Gastroesophageal sphincter (tissue), 4 donors: ENCODE measurements around the gene ZNF236. TPM values are rescaled to one million over a fixed set of nuclear protein-coding genes. Genes with fewer than 3 reads are reported as not detected.

ENCODE experiments used
- ATAC-seq: fragments of 150-250 bp; one replicate; pipeline ENCODE4 v1.9.1; 2016; ENCODE audit warnings: mild to moderate bottlenecking, moderate library complexity
- H3K27ac ChIP-seq, 4 donors: fragments of 200-600 bp; sonication (generic) in 3 of 4; 1 replicate in 3 of 4; 2 replicates in 1 of 4; pipeline ENCODE4 v1.5.1; 2016 to 2019
- H3K27me3 ChIP-seq: fragments of 200-600 bp; sonication (generic); one replicate; pipeline ENCODE4 v1.5.1; 2019
- H3K36me3 ChIP-seq, 2 donors: fragments of 200-600 bp; sonication (generic); one replicate each; pipeline ENCODE4 v1.5.1; 2019; ENCODE audit warnings: control low read depth in 1 of 2
- H3K4me1 ChIP-seq, 3 donors: fragments of 200-600 bp; sonication (generic); 1 replicate in 2 of 3; 2 replicates in 1 of 3; pipeline ENCODE4 v1.5.1; 2016 to 2019; ENCODE audit warnings: control low read depth in 2 of 3
- H3K4me3 ChIP-seq, 2 donors: fragments of 200-600 bp; sonication (generic); one replicate each; pipeline ENCODE4 v1.5.1; 2019; ENCODE audit warnings: mild to moderate bottlenecking in 1 of 2, moderate library complexity in 1 of 2
- H3K9me3 ChIP-seq, 3 donors: fragments of 200-600 bp; sonication (generic); one replicate each; pipeline ENCODE4 v1.5.1; 2017 to 2019; ENCODE audit warnings: control low read depth in 2 of 3
- CTCF ChIP-seq, 4 experiments: fragments of 200-600 bp in 2 of 4; fragments of 450-650 bp in 2 of 4; sonication (generic) in 1 of 4; IDR thresholded peaks; one replicate each; pipeline ENCODE4 v1.5.1; 2017 to 2019; ENCODE audit warnings: antibody characterized with exemption in 4 of 4, mild to moderate bottlenecking in 2 of 4, moderate library complexity in 2 of 4
- EP300 ChIP-seq: sonication (generic); formaldehyde crosslinking; IDR thresholded peaks from one replicate; pipeline ENCODE4 v1.6.1; 2017; ENCODE audit warnings: antibody characterized with exemption, mild to moderate bottlenecking
- POLR2A ChIP-seq, 2 donors: fragments of 450-650 bp; IDR thresholded peaks; one replicate each; pipeline ENCODE4 v1.6.1; 2017; ENCODE audit warnings: antibody characterized with exemption in 2 of 2, mild to moderate bottlenecking in 2 of 2, moderate library complexity in 1 of 2
- POLR2AphosphoS5 ChIP-seq: sonication (generic); formaldehyde crosslinking; IDR thresholded peaks from one replicate; pipeline ENCODE4 v1.6.1; 2017; ENCODE audit warnings: antibody characterized with exemption
- WGBS, 2 donors: methylation state at CpG; one replicate each; pipeline ENCODE4 v1.1.5; 2018; ENCODE audit warnings: low coverage in 1 of 2; 5-methylcytosine and 5-hydroxymethylcytosine counted together
- total RNA-seq, 4 donors: library from RNA; depleted of rRNA; stranded (reverse); fragments of >200 nt; gene quantifications; one replicate each; pipeline ENCODE4 v1.1.0, GENCODE V29; 2016

Gene ZNF236
- total RNA-seq, 4 donors from 2014 or later = 8.5 to 26.8 (median 16.8) TPM

DNA sequence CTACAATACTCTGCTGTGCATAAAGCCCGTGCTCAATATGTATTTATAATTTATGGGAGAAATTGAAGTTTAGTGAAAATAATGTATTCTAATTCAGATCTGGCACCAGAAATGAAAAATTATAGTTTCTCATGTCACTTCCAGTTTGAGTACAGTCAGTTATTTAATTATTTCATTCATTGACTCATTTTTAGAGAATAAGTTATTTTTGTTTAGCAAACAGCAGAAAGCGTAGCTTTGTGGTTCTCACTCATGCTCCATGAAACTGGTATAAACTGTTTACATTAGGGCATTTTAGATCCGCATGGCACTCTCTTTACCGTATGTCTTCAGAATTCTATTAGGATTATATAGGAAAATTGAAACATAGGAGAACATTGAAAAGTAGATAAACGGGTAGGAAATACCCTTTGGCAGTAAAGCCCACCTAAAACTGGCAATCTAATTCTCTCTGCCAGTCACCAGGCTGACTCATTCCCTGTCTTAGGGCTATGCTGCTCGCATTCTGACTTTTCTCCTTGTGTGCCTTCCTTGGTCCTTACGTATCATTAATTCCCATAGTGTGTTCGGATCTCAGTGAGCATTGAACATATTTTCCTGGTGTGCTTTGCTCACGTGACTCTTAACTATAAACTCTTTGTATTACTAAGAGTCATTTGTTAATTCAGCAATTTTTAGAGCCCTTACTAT, 106.0 kb downstream of the ZNF236 start:
- H3K36me3 ChIP-seq = peaks cover 3 to 90% of the 10 kb centered on the region in 2 donors
- 76 to 79% methylated on average over 8 to 9 of the region's 9 CpGs for whole genome bisulfite sequencing, 2 donors
- TF ChIP-seq POLR2A (IDR thresholded peaks at IDR 0.05) (no peak), CTCF (IDR thresholded peaks at IDR 0.05) (no peak)
- no peak overlapping the region for H3K4me3 ChIP-seq
- no peaks in the 10 kb centered on the region for H3K9me3 ChIP-seq
- no peaks in the 10 kb centered on the region for H3K27me3 ChIP-seq
- no peak for ATAC-seq
- no peak overlapping the region for H3K27ac ChIP-seq
- no peaks in the 10 kb centered on the region for H3K4me1 ChIP-seq

- TF ChIP-seq CTCF (IDR thresholded peaks at IDR 0.05) (no peak), EP300 (no peak), POLR2A (IDR thresholded peaks at IDR 0.05) (no peak), POLR2AphosphoS5 (no peak)
- no peak for ATAC-seq
- Histone ChIP-seq H3K36me3 (peaks cover 3 to 90% of the 10 kb centered on the region in 2 donors), H3K4me1 (no peaks in the 10 kb centered on the region), H3K4me3 (no peak overlapping the region), H3K9me3 (no peaks in the 10 kb centered on the region), H3K27ac (no peak overlapping the region), H3K27me3 (no peaks in the 10 kb centered on the region)
- WGBS, 2 donors = 88 to 94% methylated on average over 6 of the region's 6 CpGs
Measured at GRCh38 chr18:76931171-76931570, 108.8 kb downstream of the ZNF236 start.

- Histone ChIP-seq H3K4me3 (no peak overlapping the region), H3K27ac (no peak overlapping the region), H3K4me1 (no peaks in the 10 kb centered on the region), H3K9me3 (no peaks in the 10 kb centered on the region), H3K27me3 (no peaks in the 10 kb centered on the region), H3K36me3 (peaks cover 2 to 96% of the 10 kb centered on the region in 2 donors)
- no peak for TF ChIP-seq POLR2AphosphoS5
- TF ChIP-seq POLR2A (IDR thresholded peaks at IDR 0.05) = no peak
- no peak for TF ChIP-seq EP300
- TF ChIP-seq CTCF (IDR thresholded peaks at IDR 0.05) = no peak
- no peak for ATAC-seq
- WGBS, 2 donors = 53 to 85% methylated on average over 11 of the region's 11 CpGs
Measured at GRCh38 chr18:76932026-76932819, 109.9 kb downstream of the ZNF236 start.

- no peak overlapping the region for H3K4me3 ChIP-seq
- no peaks in the 10 kb centered on the region for H3K27me3 ChIP-seq
- H3K27ac ChIP-seq = no peak overlapping the region
- no peak for ATAC-seq
- WGBS, 2 donors = 86 to 92% methylated on average over 8 to 12 of the region's 18 CpGs
- H3K4me1 ChIP-seq = no peaks in the 10 kb centered on the region
- TF ChIP-seq POLR2A (IDR thresholded peaks at IDR 0.05) (no peak), EP300 (no peak), CTCF (IDR thresholded peaks at IDR 0.05) (no peak), POLR2AphosphoS5 (no peak)
- peaks cover 0 to 91% of the 10 kb centered on the region in 2 donors for H3K36me3 ChIP-seq
- H3K9me3 ChIP-seq = no peaks in the 10 kb centered on the region
Measured at GRCh38 chr18:76935722-76936337, 113.5 kb downstream of the ZNF236 start.
